HG03469 (cell line): Measurements from ENCODE around the gene C18orf63.
A peak's percentile ranks its signal among the peaks of the same experiment; 100 is the strongest.
"Not testable (repeated sequence)": the region's sequence is repeated elsewhere in the genome, so short reads cannot be mapped to it uniquely, and the experiment has no call there.

Source experiments
- ATAC-seq: cut with Tn5 transposase; IDR thresholded peaks from one replicate; pipeline ENCODE4 v1.9.1; 2021; ENCODE audit warnings: mild to moderate bottlenecking, moderate library complexity, moderate number of reproducible peaks; ENCODE audit not compliant: unreplicated experiment

Gene C18orf63

DNA sequence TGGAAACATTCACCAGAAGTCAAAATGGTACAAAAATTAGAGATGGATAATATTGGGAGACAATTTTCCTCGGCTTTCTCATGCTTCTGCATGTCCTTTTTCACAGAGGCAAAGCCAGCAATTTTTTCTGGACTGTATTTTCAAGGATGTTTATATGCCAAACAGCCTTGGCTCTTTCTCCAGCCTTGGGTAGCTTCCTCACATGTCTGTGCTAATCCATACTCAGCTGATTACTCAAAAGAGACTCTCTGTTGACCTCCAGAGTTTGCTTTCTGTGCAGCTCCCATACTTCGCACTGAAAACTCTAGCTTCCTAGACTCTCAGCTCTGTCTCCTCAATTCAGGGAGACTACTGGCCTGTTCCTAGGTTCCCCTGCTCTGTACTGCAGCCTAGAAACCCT lies 10.6 kb downstream of the C18orf63 start:
- no peak for ATAC-seq

DNA sequence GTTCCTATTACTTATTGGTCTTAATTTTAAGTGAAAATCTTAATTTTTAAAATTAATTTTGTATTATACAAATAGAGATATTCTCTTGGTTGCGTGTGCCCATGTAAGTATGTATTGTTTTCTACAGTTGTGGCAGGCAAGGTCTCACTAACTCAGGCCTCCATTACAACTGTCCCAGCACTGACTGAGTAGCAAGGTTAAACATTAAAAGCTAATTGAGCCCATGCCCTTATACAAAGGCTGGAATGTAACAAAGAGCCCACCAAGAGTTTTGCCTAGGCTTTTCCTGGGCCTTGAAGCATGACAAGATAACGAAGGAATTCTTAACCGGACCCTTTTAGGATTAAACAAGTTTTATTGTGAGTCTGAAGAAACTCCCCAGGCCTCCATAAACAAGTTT lies 11.2 kb downstream of the C18orf63 start:
- ATAC-seq: not testable (repeated sequence)

DNA sequence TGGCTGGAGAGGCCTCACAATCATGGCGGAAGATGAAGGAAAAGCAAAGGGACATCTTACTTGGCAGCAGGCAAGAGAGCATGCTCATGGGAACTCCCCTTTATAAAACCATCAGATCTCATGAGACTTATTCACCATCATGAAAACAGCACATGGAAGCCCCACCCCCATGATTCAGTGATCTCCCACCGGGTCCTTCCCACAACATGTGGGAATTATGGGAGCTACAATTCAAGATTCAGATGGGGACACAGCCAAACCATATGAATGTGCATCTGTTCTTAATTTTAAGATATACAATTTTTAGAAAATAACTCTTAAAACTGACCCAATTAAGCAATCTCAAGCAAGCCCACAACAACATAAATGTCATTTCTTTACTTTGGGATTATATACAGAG lies 12.6 kb downstream of the C18orf63 start:
- no peak for ATAC-seq

DNA sequence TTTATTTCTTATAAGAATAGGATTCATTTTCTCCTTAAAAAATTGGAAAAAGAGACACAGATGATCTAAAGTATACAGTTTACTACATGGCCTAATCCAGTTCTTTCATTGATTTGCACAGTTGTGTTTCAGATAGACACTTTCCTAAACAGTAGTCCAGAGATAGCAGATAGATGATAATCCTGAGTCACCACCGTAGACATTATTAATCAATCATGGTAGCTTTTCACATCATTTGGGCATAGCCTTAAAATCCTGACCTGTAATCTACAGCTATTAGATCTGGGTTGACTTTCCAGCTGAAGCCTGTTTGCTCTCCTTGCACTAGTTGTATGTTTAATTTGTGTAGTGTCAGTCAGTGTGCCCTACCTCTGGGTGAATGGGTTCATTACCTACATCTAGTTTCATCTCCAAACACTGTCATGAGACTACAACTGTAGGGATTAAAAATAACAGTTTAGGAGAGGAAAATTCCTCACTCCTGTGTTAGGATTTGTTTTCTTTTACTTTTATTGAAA lies 14.1 kb downstream of the C18orf63 start:
- no peak for ATAC-seq

DNA sequence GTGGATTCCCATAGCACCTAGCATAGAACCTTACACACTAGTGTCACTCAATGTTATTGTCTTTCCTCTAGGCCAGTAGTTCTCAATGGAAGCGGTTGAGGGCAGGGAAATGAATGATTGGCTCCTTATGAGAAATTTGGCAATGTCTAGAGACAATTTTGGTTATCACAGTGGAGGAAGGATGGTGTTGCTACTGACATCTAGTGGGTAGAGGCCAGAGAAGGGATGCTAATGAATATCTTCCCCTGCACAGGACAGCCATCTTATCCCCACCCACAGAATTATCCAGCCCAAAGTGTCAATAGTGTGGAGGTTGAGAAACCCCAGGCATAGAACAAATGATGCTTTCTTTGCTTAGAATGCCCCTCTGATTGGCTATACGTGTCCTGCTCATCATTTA lies 15.8 kb downstream of the C18orf63 start:
- peak; percentile 54 for ATAC-seq

DNA sequence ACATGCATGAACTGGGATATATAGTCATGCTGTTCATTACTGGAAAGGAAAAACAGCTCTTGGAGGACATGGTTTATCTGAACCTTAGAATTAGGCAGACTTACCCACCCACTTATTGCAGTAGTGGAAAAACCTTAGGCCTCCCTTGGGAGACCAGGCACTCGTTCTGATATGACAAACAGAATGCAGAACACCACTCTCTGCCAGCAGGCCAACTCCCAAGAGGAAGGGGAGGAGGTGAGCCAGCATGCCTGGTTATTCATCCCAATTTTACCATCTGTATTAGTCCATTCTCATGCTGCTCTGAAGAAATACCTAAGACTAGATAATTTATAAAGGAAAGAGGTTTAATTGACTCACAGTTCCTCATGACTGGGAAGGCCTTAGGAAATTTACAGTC lies 17.5 kb downstream of the C18orf63 start:
- no peak for ATAC-seq

DNA sequence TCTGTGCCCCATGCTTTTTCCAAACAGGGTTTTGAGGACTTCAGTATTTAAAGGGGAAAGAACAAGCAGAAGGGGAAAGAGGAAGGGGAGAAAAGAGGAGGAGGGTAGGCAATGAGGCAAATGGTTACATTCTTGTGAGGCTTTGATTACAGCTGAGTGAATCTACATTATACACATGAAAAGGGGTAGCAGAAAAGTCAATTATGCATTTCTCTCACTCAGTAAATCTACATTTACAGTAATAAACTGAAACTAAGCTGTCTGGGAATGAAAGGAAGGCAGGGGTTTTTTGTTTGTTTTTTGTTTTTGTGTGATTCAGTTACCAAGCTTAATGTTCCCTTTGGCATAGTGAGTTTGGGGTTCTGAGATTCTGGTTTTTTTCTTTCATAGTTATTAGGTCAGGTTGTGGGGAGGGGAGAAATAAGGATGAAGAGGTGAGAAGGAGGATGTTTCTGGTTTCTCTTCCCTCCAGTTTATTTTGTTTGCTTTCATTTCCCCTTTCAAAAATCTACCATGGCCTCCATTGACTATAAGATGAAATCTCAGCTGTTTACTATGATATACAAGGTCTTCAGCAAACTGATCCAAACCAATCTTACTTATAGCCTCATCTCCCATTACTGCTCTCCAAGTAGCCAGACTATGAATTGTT lies 18.7 kb downstream of the C18orf63 start:
- no peak for ATAC-seq

DNA sequence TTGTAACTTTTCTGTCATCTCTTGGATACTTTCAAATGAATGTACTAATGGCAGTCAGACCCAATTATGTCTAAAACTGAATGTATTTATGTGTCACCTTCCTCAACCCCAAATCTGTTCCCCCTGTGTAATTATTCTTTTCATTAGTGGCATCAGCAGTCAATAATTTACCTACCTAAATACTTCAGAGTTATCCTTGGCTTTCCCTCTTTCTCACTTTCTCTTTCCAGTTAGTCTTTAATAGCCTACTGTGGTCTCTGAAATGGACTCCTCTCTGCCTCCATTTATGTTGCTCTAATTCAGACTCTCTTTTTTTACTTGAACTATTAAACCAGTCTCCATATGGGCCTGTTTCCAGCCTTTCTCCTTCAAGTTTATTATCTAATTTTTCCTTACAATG lies 21.0 kb downstream of the C18orf63 start:
- no peak for ATAC-seq

DNA sequence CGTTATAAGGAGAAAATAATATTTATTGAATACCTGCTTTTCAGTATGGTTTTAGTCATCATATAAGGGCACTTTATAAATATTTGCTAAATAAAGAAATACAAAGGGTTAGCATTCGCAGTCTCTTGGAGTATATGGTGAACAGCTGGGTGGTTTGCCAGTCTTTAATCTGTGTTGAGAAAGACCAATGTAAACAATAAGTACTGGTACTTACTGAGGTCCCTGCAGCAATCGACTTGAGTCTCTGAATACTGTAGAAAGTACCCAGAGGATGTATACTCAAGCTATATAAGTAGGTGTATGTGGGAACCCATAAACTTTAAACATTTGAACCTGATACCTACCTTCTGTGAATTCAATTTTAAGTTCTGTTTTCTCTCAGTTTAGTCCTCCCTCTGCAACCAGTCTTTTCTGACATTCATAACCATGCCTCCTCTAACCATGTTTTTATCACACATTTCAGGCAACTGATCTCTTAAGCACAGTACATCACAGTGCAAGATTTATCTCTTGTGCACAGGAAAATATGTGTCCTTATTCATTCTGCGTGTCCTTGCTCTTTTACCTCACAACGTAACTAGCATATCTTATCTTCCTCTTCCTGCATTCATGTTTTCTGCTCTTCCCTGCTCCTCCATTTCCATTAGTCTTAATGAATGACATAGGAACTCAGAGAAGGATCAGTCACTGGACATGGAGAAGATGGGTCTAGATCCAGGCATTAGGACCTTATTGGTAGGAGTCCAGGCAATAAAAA lies 21.7 kb downstream of the C18orf63 start:
- no peak for ATAC-seq

DNA sequence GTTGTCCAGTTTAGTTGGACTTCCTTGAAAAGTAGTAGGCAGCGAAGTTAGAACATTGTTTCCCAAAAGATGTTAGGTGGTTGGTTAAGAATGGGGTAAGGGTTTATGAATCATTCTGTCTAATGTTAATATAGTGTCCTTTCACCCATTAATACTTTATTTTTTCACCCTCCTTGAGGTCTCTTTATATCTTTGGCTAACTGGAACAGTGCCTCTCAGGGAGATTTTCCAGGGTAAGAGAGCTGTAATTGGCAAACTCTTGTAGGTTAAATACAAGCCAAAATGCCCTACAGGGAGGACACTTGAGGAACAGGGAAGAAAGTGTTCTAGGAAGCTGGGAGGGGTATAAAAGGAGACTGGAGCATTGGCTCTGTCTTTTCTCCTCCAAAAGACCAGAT lies 22.3 kb downstream of the C18orf63 start:
- no peak for ATAC-seq

DNA sequence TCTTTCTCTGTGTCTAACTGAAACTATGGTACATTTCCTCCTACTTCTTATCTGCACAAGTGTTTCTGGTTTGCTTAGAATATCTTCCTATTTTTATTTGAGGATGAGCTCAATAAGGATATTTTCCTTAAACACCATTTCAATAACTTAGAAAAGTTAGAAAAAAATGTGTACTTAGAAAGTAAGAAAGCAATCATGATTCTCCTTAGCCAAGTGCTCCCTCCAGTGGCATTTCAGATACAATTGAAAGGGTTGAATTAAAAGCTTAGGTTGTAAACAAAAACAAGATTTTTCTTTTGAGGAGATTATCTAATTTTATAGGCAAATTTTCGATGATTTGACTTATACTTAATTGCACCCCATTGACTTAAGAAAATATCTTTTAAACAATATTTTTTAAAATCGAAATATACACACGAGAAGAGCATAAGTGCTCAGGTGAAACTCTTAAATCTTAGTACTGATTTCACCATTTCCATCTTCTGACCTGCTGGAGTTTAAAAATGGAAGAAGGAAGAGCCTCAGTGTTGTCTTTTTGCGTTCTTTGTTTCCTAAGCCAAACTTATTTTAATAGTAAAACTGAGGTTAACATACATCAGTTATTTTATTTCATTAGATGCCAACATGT lies 26.9 kb downstream of the C18orf63 start:
- ATAC-seq: no peak

DNA sequence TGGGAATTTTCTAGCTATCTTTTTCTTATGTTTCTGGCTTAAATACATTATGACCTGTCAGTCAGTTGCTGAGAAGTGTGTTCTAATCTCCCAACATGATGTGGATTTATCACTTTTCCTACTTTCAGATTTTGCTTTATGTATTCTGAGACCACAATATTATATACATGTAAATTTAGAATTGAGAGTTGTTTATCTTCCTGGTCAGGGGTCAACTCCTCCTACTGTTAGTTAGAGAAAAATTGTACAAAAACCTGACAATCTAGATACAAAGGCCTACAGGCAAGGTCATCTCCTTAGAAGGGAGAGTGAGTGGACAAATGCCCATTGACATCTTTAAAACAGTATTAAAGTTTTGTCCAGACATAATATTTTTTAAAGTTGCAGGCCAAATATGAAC lies 30.6 kb downstream of the C18orf63 start:
- ATAC-seq: no peak

DNA sequence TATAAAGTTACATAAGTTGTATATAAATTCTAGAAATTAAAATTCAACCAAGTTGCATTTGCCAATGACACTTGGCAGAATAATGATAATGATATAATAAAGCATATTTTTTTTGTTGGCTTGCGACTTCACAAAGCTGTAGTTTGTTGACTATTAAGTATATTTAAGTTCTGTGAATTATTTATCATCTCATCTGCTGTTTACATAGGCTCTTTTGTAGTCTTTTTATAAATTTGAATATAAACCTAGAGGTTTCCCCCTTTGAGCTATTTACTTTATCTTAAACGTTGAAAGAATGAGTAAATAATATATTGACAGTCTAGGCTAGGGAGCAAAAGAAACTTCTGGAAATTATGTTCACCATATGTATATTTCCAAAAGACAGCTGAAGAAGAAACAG lies 32.9 kb downstream of the C18orf63 start:
- ATAC-seq: no peak

DNA sequence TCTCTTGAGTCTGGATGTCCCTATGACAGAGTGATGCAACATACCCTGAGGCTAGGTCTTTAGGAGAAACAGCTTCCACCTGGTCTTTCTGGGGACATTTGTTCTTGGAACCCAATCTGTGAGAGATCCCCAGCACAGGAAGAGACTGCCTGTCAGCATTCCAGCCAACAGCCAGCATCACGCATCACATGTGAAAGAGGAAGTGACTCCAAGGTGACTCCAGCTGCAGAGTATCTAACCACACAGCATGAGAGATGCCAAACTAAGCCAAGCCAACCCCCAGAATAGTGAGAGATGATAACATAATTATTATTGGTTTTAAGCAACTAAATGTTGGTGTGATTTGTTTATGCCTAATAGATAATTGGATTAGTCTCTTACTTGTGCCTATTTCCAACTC lies 35.7 kb downstream of the C18orf63 start:
- peak; percentile 64 for ATAC-seq

DNA sequence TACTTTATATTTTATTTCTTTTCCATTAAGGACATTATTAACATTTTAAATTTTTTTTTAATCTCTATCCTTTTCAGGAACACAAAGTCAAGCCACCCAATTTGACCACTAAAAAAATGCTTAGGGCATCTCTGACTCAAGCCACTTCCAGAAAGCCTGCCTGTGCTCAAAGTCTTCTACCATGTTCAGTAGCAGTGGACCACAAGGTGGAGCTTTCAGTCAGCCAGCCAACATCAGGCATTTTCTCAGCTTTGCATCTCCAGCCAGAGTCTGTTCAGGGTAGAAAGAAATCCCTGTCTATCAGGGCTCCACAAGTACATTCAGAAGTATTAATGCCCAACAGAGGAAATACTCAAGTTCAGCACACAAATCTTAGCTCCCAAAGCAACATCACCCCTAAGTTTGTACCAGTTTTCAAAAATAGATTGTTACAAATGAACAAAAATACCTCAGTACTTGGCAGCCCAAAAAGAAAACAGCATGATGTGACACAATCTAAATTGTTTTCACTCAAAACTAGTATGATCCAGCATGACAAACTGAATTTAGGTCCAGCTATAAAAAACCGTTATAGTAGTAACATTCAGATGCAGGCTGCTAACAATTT lies 37.6 kb downstream of the C18orf63 start:
- ATAC-seq: no peak

DNA sequence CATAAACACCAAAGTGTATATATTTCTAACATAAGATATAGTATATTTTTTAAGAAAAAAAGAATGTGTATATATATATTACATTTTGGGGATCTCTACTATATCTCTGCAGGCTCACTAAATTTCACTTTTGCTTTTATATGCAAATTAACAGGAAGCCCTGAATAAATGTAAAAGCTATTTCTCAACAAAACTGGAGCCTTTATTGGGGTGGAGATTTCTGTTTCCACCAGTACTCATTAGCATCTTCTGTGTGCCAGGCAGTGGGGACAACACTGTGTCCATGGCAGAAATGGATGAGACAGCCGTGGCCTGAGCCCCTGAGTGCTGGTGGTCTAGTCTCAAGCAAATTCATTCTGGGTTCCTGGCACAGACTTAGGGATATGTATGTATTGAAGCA lies 41.3 kb downstream of the C18orf63 start:
- ATAC-seq: no peak

DNA sequence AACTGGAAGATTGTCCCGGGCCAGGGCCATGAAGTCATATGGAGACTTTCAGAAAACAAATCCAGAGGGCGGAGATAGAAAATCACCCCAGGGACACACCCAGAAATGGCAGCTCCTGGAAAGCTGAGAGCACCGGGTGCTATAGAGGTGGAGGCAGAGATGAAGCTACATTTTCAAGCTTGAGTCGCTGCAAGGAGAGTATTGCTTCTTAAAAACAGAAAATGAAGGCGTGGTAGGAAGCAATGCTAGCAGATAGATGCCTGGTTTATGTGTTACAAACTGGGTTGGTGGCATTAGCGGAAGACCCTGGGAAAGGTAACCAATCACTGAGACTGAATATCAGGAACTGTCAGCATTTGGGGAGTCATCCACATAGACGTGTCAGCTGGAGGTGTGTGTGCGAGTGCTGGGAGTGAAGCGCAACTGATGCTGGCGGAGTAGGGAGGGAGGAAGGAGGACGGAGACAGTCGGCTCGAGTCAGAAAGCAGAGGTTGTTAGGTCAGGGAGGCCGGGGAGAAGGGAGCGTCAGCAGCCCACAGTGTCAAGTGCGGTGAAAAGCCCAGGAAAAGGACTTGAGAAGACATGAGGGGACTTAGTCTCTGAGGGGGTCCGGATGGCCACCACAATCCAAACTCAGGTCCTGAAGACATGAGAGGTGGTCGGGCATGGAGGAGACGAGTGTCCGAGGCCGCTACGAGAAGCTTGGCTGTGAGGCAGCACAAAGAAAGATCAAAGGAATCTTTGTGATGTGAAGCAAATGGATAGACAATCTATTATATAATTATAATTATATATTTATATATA lies 45.4 kb downstream of the C18orf63 start:
- no peak for ATAC-seq

DNA sequence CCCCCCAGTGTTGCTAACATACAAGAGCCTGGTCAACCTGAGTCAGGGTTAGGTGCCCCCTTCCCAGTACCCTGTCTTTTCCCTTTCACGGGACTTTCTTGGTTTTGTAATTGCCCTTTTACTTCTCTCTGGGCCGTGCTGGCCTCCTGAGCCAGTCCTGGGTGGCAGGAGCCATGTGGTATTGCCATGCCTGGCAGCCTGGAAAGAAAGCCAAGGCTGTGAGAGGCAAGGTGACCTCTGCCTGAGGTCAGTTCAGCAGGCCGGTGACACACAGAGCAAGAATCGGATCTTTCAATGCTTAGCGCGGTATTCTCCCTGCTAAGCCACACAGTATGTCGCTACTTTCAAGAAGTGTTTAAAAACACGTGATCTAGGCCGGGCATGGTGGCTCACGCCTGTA lies 52.3 kb downstream of the C18orf63 start:
- no peak for ATAC-seq

DNA sequence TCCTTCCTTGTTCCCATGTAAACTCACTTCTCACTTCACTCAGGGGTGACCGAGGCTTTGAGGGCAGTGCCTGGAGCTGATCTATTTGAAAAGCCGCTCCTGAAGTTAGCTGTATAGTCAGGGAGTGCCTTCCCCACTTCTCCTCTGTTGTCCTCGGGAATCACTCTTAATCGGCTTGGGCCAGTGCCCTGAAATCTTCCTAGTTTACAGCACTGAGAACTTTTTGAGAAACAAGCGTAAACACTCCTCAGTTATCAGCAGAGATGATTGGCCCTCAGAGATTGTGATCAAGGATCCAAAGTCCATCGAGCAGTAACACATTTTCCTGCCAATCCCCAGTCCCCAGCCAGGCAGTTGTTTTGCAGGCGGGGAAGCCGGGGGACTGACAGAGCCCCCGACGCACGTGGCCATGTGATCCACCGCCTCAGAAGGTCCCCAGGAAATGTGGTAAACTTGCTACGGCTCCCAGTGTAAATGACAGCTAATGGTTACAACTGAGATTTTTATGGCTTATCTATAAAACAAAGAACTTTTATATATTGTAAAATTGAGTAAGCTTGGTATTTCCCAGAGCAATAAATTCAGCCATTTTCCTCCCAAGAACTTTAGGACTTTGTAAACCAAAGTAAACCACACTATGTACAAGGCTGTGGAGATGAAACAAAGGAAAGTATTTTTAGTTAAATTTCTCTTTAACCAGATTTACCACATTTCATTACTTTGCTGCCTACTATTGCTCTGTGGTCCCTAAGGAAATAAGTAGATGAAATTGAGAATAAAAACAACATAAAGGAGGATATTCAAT lies 53.5 kb downstream of the C18orf63 start:
- no peak for ATAC-seq

DNA sequence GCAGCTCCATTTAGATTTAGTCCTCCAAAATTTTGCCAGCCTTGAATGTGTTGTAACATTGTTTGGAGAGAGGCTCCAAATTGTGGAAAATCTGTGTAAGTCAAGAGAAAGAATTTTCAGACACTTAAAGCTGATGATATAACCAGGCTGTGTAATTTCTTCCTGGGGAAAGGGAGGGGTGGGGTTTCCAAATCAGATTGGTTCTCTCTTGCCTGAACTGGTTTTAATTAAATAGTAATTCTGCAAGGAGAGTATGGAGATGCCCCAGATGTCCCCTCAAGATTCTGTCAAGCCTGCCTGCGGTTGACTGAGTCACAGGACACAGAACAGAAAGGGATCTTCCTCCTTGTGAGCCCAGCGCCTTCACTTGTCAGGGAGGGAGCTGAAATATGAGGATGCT lies 54.5 kb downstream of the C18orf63 start:
- ATAC-seq: no peak
